Left hindlimb (tissue), 1 donor: ENCODE measurements around the gene CLIC2.
"Not testable (repeated sequence)": the region's sequence is repeated elsewhere in the genome, so short reads cannot be mapped to it uniquely, and the experiment has no call there.

Experiments
- DNase-seq: peaks from one replicate; pipeline ENCODE4 v3.0.0-alpha.2; 2018

Gene CLIC2

GRCh38 chrX:155334486-155335336, at the start of gene CLIC2:
TSS of gene CLIC2 (minus strand) at chrX:155334614. CDS start at chrX:155334427, 187 bp downstream.
- DNase-seq: peak; percentile 77

GRCh38 chrX:155382529-155382967, 48.1 kb upstream of the CLIC2 start:
- not testable (repeated sequence) for DNase-seq

- DNase-seq: not testable (repeated sequence)
These were observed 47.6 kb upstream of the CLIC2 start, which contains the start of gene F8A2 for GRCh38 chrX:155381843-155382528. TSS of gene F8A2 (plus strand) at chrX:155382095. CDS start at chrX:155382115, 20 bp downstream.

GRCh38 chrX:155379802-155380201, 45.4 kb upstream of the CLIC2 start:
- not testable (repeated sequence) for DNase-seq

GRCh38 chrX:155373777-155374458, 39.5 kb upstream of the CLIC2 start:
- DNase-seq: not testable (repeated sequence)

- not testable (repeated sequence) for DNase-seq
These were observed 29.3 kb upstream of the CLIC2 start for GRCh38 chrX:155363712-155364111.

GRCh38 chrX:155349448-155349847, 15.0 kb upstream of the CLIC2 start:
- DNase-seq: not testable (repeated sequence)

GRCh38 chrX:155345689-155346088, 11.3 kb upstream of the CLIC2 start:
- DNase-seq: not testable (repeated sequence)

GRCh38 chrX:155335337-155335712, 911 bp upstream of the CLIC2 start:
- DNase-seq: not testable (repeated sequence)

- no peak for DNase-seq
These were observed 792 bp downstream of the CLIC2 start for GRCh38 chrX:155333544-155334100.

GRCh38 chrX:155330992-155331391, 3.4 kb downstream of the CLIC2 start:
- no peak for DNase-seq

GRCh38 chrX:155329293-155329692, 5.1 kb downstream of the CLIC2 start:
- DNase-seq: no peak

- DNase-seq: no peak
These were observed 7.8 kb downstream of the CLIC2 start for GRCh38 chrX:155326610-155327009.

- no peak for DNase-seq
These were observed 20.2 kb downstream of the CLIC2 start for GRCh38 chrX:155314260-155314659.

- DNase-seq: no peak
These were observed 20.6 kb downstream of the CLIC2 start for GRCh38 chrX:155313766-155314165.

- no peak for DNase-seq
These were observed 40.6 kb downstream of the CLIC2 start for GRCh38 chrX:155293771-155294170.

- DNase-seq: no peak
These were observed 54.5 kb downstream of the CLIC2 start for GRCh38 chrX:155279873-155280272.

GRCh38 chrX:155270969-155271368, 63.4 kb downstream of the CLIC2 start:
- DNase-seq: no peak

- not testable (repeated sequence) for DNase-seq
These were observed 66.4 kb downstream of the CLIC2 start for GRCh38 chrX:155267995-155268394.

- no peak for DNase-seq
These were observed 68.0 kb downstream of the CLIC2 start for GRCh38 chrX:155266439-155266838.

- DNase-seq: peak; percentile 45
These were observed 70.4 kb downstream of the CLIC2 start, which contains the start of gene RAB39B for GRCh38 chrX:155263854-155264628. TSS of gene RAB39B (minus strand) at chrX:155264491. CDS start at chrX:155264288, 203 bp downstream.
